RKO (cell line): Measurements from ENCODE around the gene MC1R.
"Not testable (repeated sequence)": the region's sequence is repeated elsewhere in the genome, so short reads cannot be mapped to it uniquely, and the experiment has no call there.

Source experiments
- DNase-seq: peaks from one replicate; pipeline ENCODE4 v3.0.0-alpha.2; 2016; ENCODE audit warnings: low spot score

MC1R gene

GRCh38 chr16:89962754-89963498 lies 44.3 kb downstream of the MC1R start:
- no peak for DNase-seq

- no peak for DNase-seq
Observed at GRCh38 chr16:89964201-89964600, 45.5 kb downstream of the MC1R start.

- DNase-seq = no peak
Observed at GRCh38 chr16:89965447-89966225, 47.0 kb downstream of the MC1R start.

- no peak for DNase-seq
Observed at GRCh38 chr16:89966756-89967155, 48.1 kb downstream of the MC1R start.

- DNase-seq = not testable (repeated sequence)
Observed at GRCh38 chr16:89967436-89967835, 48.8 kb downstream of the MC1R start.

GRCh38 chr16:89968074-89968473 lies 49.4 kb downstream of the MC1R start:
- not testable (repeated sequence) for DNase-seq

GRCh38 chr16:89969741-89970410 lies 51.2 kb downstream of the MC1R start:
- no peak for DNase-seq
